Activated CD4-positive, alpha-beta memory T cell treated with anti-CD3 and anti-CD28 coated beads, Interleukin-2, amount 10 ng/mL, durations not matched to agents 7 days and 5 days (primary cell): ENCODE measurements around the gene ZNF41. TPM values are rescaled to one million over a fixed set of nuclear protein-coding genes. Genes with fewer than 3 reads are reported as not detected.

Experiments
- CTCF ChIA-PET: fragments of 350-600 bp; sonication (Branson Sonifier 250); formaldehyde crosslinking; loops from one replicate; lab custom pipeline; 2021; ENCODE audit warnings: antibody characterized with exemption, inconsistent platforms; lab: Charles Lee
- POLR2A ChIA-PET: fragments of 350-600 bp; sonication (Branson Sonifier 250); formaldehyde crosslinking; loops from one replicate; lab custom pipeline; 2021; ENCODE audit warnings: antibody characterized with exemption; lab: Charles Lee
- DNase-seq: peaks from one replicate; pipeline ENCODE4 v3.0.0-alpha.2; 2020
- H3K27ac Mint-ChIP-seq: one replicate; pipeline ENCODE4 v1.8.0; 2021; ENCODE audit warnings: mild to moderate bottlenecking, mixed read lengths
- H3K27me3 Mint-ChIP-seq: one replicate; pipeline ENCODE4 v1.8.0; 2021; ENCODE audit warnings: mixed read lengths
- H3K36me3 Mint-ChIP-seq: one replicate; pipeline ENCODE4 v1.8.0; 2021; ENCODE audit warnings: low read depth, mixed read lengths
- H3K4me1 Mint-ChIP-seq: one replicate; pipeline ENCODE4 v1.8.0; 2021; ENCODE audit warnings: mixed read lengths
- H3K4me3 Mint-ChIP-seq: one replicate; pipeline ENCODE4 v1.8.0; 2021; ENCODE audit warnings: mild to moderate bottlenecking, mixed read lengths
- H3K9me3 Mint-ChIP-seq: one replicate; pipeline ENCODE4 v1.8.0; 2021; ENCODE audit warnings: mixed read lengths
- total RNA-seq, 2 experiments: library from RNA; stranded (reverse); gene quantifications; one replicate each; pipeline ENCODE4 v1.2.3, GENCODE V29; 2021

Gene ZNF41
- total RNA-seq, 2 experiments from 2014 or later, result 9.0 to 10.9 TPM

- H3K36me3 Mint-ChIP-seq, result peaks cover 10% of the 10 kb centered on the region
- ChIA-PET POLR2A (interaction anchor here (0.9 to 1.6 kb wide), 3 partner anchors 9 to 354 kb away, joined by 3 to 4 read pairs (median 4); no protein-coding TSS in a partner anchor), CTCF (interaction anchor here (0.6 kb wide), 1 partner anchor 42 kb away, joined by 3 read pairs; no protein-coding TSS in a partner anchor)
- H3K4me3 Mint-ChIP-seq, result peak overlapping the region; percentile 92
- DNase-seq, result no peak
- peaks cover 35% of the 10 kb centered on the region for H3K4me1 Mint-ChIP-seq
- no peaks in the 10 kb centered on the region for H3K27me3 Mint-ChIP-seq
- H3K27ac Mint-ChIP-seq, result peak overlapping the region; percentile 94
- H3K9me3 Mint-ChIP-seq, result no peaks in the 10 kb centered on the region
These were observed 934 bp downstream of the ZNF41 start for GRCh38 chrX:47482065-47482511.

DNA sequence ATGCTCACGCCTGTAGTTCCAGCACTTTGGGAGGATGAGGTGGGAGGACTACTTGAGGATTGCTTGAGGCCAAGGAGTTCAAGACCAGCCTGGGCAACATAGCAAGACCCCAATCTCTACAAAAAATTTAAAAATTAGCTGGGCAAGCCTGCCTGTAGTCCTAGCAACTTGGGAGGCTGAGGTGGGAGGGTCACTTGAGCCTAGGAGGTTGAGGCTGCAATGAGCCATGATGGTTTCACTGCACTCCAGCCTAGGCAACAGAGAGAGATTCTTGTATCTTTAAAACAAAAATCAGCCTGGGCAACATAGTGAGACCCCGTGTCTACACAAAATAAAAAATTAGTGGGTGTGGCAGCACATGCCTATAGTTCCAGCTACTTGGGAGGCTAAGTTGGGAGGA lies 1.9 kb downstream of the ZNF41 start:
- no peaks in the 10 kb centered on the region for H3K9me3 Mint-ChIP-seq
- H3K27me3 Mint-ChIP-seq, result no peaks in the 10 kb centered on the region
- peaks cover 13% of the 10 kb centered on the region for H3K36me3 Mint-ChIP-seq
- CTCF ChIA-PET, result interaction anchor here (0.6 kb wide), 1 partner anchor 278 kb away, joined by 4 read pairs; no protein-coding TSS in a partner anchor
- peaks cover 35% of the 10 kb centered on the region for H3K4me1 Mint-ChIP-seq
- peak overlapping the region; percentile 92 for H3K4me3 Mint-ChIP-seq
- POLR2A ChIA-PET, result interaction anchor here (1.6 kb wide), 1 partner anchor 10 kb away, joined by 4 read pairs; no protein-coding TSS in a partner anchor
- H3K27ac Mint-ChIP-seq, result no peak overlapping the region
- DNase-seq, result no peak

DNA sequence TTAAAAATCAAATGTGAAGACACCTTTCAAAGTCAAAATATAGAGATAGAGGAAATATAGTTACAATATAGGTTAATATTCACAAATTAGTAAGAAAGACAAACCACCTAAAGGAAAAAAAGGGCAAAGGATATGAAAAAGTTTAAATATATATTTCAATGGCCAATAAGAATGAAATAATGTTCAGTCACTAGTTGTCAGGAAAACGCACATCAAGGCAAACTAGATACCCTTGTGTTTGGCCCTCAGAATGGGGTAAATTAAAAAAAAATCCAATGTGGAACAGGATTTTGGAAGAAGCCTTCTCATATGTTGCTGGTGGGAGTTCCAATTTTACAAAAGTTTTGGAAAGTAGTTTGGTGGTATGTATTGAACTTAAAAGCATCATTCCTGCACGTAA lies 2.4 kb downstream of the ZNF41 start:
- no peak for DNase-seq
- ChIA-PET POLR2A (no interaction called here), CTCF (no interaction called here)
- Mint-ChIP-seq H3K4me1 (peaks cover 33% of the 10 kb centered on the region), H3K36me3 (peaks cover 16% of the 10 kb centered on the region), H3K4me3 (no peak overlapping the region), H3K27ac (no peak overlapping the region), H3K9me3 (no peaks in the 10 kb centered on the region), H3K27me3 (no peaks in the 10 kb centered on the region)

- Mint-ChIP-seq H3K36me3 (peaks cover 20% of the 10 kb centered on the region), H3K9me3 (no peaks in the 10 kb centered on the region), H3K27ac (no peak overlapping the region), H3K27me3 (no peaks in the 10 kb centered on the region), H3K4me3 (no peak overlapping the region), H3K4me1 (no peaks in the 10 kb centered on the region)
- POLR2A ChIA-PET, result no interaction called here
- DNase-seq, result no peak
- CTCF ChIA-PET, result no interaction called here
These were observed 7.5 kb downstream of the ZNF41 start for GRCh38 chrX:47475476-47475875.

GRCh38 chrX:47467106-47467505 lies 15.9 kb downstream of the ZNF41 start:
- H3K36me3 Mint-ChIP-seq, result peaks cover 52% of the 10 kb centered on the region
- H3K4me1 Mint-ChIP-seq, result no peaks in the 10 kb centered on the region
- H3K27me3 Mint-ChIP-seq, result no peaks in the 10 kb centered on the region
- H3K4me3 Mint-ChIP-seq, result no peak overlapping the region
- POLR2A ChIA-PET, result no interaction called here
- H3K27ac Mint-ChIP-seq, result no peak overlapping the region
- H3K9me3 Mint-ChIP-seq, result peaks cover 6% of the 10 kb centered on the region
- DNase-seq, result no peak
- CTCF ChIA-PET, result no interaction called here

- DNase-seq, result no peak
- Mint-ChIP-seq H3K27ac (no peak overlapping the region), H3K27me3 (no peaks in the 10 kb centered on the region), H3K36me3 (peaks cover 58% of the 10 kb centered on the region), H3K9me3 (peaks cover 11% of the 10 kb centered on the region), H3K4me1 (no peaks in the 10 kb centered on the region), H3K4me3 (no peak overlapping the region)
- ChIA-PET POLR2A (no interaction called here), CTCF (no interaction called here)
These were observed 22.5 kb downstream of the ZNF41 start for GRCh38 chrX:47460561-47460960.

- ChIA-PET POLR2A (no interaction called here), CTCF (no interaction called here)
- peaks cover 17% of the 10 kb centered on the region for H3K9me3 Mint-ChIP-seq
- H3K36me3 Mint-ChIP-seq, result peaks cover 61% of the 10 kb centered on the region
- H3K4me3 Mint-ChIP-seq, result no peak overlapping the region
- H3K27me3 Mint-ChIP-seq, result no peaks in the 10 kb centered on the region
- no peak for DNase-seq
- H3K4me1 Mint-ChIP-seq, result no peaks in the 10 kb centered on the region
- no peak overlapping the region for H3K27ac Mint-ChIP-seq
These were observed 24.5 kb downstream of the ZNF41 start for GRCh38 chrX:47458528-47458927.

- ChIA-PET POLR2A (no interaction called here), CTCF (interaction anchor here (0.5 kb wide), 1 partner anchor 47 kb away, joined by 3 read pairs; no protein-coding TSS in a partner anchor)
- Mint-ChIP-seq H3K9me3 (peaks cover 15% of the 10 kb centered on the region), H3K36me3 (peaks cover 70% of the 10 kb centered on the region), H3K27me3 (no peaks in the 10 kb centered on the region), H3K4me1 (no peaks in the 10 kb centered on the region), H3K27ac (no peak overlapping the region), H3K4me3 (no peak overlapping the region)
- DNase-seq, result no peak
These were observed 26.9 kb downstream of the ZNF41 start for GRCh38 chrX:47456080-47456479.

DNA sequence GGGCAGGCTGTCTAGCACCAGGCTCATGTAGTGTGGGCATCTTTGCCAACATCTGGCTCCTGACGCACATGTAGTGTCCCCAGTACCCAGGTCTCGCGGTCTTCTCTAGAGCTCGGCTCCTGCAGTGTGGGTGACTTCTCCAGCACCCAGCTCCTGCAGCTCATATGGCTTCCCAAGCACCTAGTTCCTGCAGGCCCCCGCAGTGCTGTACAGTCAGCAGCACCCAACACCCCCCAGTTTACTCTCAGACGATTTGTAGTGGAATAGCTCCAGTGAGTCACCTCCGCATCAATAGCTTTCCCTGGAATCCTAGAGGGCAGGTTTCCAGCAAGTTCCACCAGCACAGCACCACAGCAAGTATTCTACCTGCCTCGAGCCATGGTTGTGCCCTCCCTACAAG lies 30.9 kb downstream of the ZNF41 start:
- no peaks in the 10 kb centered on the region for H3K27me3 Mint-ChIP-seq
- no peak overlapping the region for H3K4me3 Mint-ChIP-seq
- H3K27ac Mint-ChIP-seq, result no peak overlapping the region
- no peak for DNase-seq
- no peaks in the 10 kb centered on the region for H3K4me1 Mint-ChIP-seq
- ChIA-PET POLR2A (no interaction called here), CTCF (no interaction called here)
- peaks cover 87% of the 10 kb centered on the region for H3K36me3 Mint-ChIP-seq
- peaks cover 42% of the 10 kb centered on the region for H3K9me3 Mint-ChIP-seq

DNA sequence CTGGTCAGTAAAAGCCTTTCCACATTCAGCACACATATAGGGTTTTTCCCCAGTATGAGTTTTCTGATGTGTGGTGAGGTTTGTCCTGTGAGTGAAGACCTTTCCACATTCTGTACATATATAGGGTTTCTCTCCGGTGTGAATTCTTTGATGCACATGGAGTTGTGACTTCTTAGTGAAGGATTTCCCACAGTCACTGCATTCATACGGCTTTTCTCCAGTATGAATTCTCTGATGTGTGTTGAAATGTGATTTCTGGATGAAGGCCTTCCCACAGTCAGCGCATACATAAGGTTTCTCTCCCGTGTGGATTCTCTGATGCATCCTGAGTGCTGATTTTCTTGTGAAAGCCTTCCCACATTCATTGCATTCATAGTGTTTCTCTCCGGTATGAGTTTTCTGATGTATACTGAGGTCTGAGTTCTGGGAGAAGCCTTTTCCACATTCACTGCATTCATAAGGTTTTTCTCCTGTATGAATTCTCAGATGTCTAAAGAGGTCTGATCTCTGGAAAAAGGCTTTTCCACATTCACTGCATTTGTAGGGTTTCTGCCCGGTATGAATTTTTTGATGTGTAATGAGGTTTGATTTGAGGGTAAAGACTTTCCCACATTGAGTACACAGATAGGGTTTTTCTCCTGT lies 34.7 kb downstream of the ZNF41 start:
- ChIA-PET POLR2A (no interaction called here), CTCF (no interaction called here)

GRCh38 chrX:47447607-47448006 lies 35.4 kb downstream of the ZNF41 start:
- Mint-ChIP-seq H3K4me1 (no peaks in the 10 kb centered on the region), H3K27me3 (no peaks in the 10 kb centered on the region), H3K27ac (no peak overlapping the region), H3K4me3 (no peak overlapping the region), H3K9me3 (peaks cover 46% of the 10 kb centered on the region), H3K36me3 (peaks cover 61% of the 10 kb centered on the region)
- ChIA-PET CTCF (no interaction called here), POLR2A (no interaction called here)
- no peak for DNase-seq

More for the DNA sequence above, 34.7 kb downstream of the ZNF41 start:
- Mint-ChIP-seq H3K4me1 (no peaks in the 10 kb centered on the region), H3K27me3 (no peaks in the 10 kb centered on the region), H3K36me3 (peaks cover 68% of the 10 kb centered on the region), H3K27ac (no peak overlapping the region), H3K9me3 (peaks cover 46% of the 10 kb centered on the region), H3K4me3 (no peak overlapping the region)
- no peak for DNase-seq

GRCh38 chrX:47446971-47447370 lies 36.1 kb downstream of the ZNF41 start:
- POLR2A ChIA-PET, result no interaction called here

GRCh38 chrX:47446431-47446830 lies 36.6 kb downstream of the ZNF41 start:
- Mint-ChIP-seq H3K27ac (no peak overlapping the region), H3K4me3 (no peak overlapping the region), H3K9me3 (peaks cover 49% of the 10 kb centered on the region), H3K4me1 (no peaks in the 10 kb centered on the region), H3K27me3 (no peaks in the 10 kb centered on the region), H3K36me3 (peaks cover 55% of the 10 kb centered on the region)
- POLR2A ChIA-PET, result no interaction called here
- no peak for DNase-seq
- CTCF ChIA-PET, result no interaction called here

More at GRCh38 chrX:47446971-47447370, 36.1 kb downstream of the ZNF41 start:
- CTCF ChIA-PET, result no interaction called here
- Mint-ChIP-seq H3K36me3 (peaks cover 57% of the 10 kb centered on the region), H3K4me3 (no peak overlapping the region), H3K27ac (no peak overlapping the region), H3K27me3 (no peaks in the 10 kb centered on the region), H3K9me3 (peaks cover 48% of the 10 kb centered on the region), H3K4me1 (no peaks in the 10 kb centered on the region)
- DNase-seq, result no peak

DNA sequence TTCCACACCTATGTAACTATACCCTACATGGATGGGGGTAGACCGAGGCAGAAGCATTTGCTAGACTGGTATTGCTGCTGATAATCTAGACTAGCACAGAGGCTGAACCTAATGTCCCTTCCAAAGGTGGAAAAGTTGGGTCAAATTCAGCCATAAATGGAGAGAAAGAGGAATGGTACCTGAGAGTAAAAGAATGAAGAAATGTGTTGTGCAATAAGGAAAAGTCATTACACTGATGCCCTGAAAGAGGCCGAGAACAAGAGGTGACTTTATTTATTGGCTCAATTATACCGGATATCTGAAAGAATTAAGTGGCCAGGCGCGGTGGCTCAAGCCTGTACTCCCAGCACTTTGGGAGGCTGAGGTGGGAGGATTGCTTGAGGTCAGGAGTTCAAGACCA lies 52.1 kb downstream of the ZNF41 start:
- Mint-ChIP-seq H3K4me3 (no peak overlapping the region), H3K27ac (no peak overlapping the region), H3K4me1 (no peaks in the 10 kb centered on the region), H3K36me3 (no peaks in the 10 kb centered on the region), H3K9me3 (peaks cover 3% of the 10 kb centered on the region), H3K27me3 (no peaks in the 10 kb centered on the region)
- POLR2A ChIA-PET, result no interaction called here
- no peak for DNase-seq
- CTCF ChIA-PET, result no interaction called here
